ENCODE data around the gene PCA3. TPM values are rescaled to one million over a fixed set of nuclear protein-coding genes. Genes with fewer than 3 reads are reported as not detected.

Gene PCA3
- total and polyA plus RNA-seq, 10 of the 15 experiments (the other 5 are each of a cell fraction or from before 2014, with no cell fraction given) = 0.05 TPM; not detected in 9

GRCh38 chr9:76785501-76785900 lies 21.3 kb downstream of the PCA3 start:
- Histone ChIP-seq H2AFZ (ENCODE audit: control insufficient read depth, low read depth, low read length) (no peak overlapping the region), H4K20me1 (ENCODE audit: control insufficient read depth, insufficient read depth) (no peaks in the 10 kb centered on the region), H3K9me3 (replicated peaks; ENCODE audit: control insufficient read depth, insufficient read depth, low read length) (no peaks in the 10 kb centered on the region), H3K4me2 (ENCODE audit: control insufficient read depth, insufficient read depth) (no peak overlapping the region), H3K27me3 (replicated peaks in 1 of 2; ENCODE audit: control insufficient read depth in 2 of 2, insufficient read depth in 2 of 2, low read length in 1 of 2) (no peaks in the 10 kb centered on the region; a peak in 1 of 4 replicates), H3K9ac (ENCODE audit: control insufficient read depth, insufficient read depth, low read length) (no peak overlapping the region), H3K4me1 (ENCODE audit: control insufficient read depth, insufficient read depth, low read length) (no peaks in the 10 kb centered on the region), H3K79me2 (ENCODE audit: control insufficient read depth, insufficient read depth, low read length) (no peaks in the 10 kb centered on the region), H3K27ac (ENCODE audit: control insufficient read depth, insufficient read depth) (no peak overlapping the region), H3K36me3 (ENCODE audit: control insufficient read depth in 2 of 2, insufficient read depth in 2 of 2, low read length in 1 of 2) (no peaks in the 10 kb centered on the region), H3K4me3 (no peak overlapping the region)
- no TSS peak for BruUV-seq (replicated peaks)
- no peak for DNase-seq (ENCODE audit: low read depth, low spot score)
- TF ChIP-seq EED (IDR thresholded peaks at IDR 0.05; ENCODE audit: low read depth) (no peak), TARDBP (IDR thresholded peaks at IDR 0.05; ENCODE audit: borderline replicate concordance) (no peak), CHD4 (IDR thresholded peaks at IDR 0.05) (no peak), LARP7 (IDR thresholded peaks at IDR 0.05) (no peak), ATF2 (IDR thresholded peaks at IDR 0.05; ENCODE audit: low read length) (no peak)
- ChIA-PET RAD21 (ENCODE audit: unreplicated experiment) (no interaction called here), SMC1A (ENCODE audit: uncharacterized antibody, unreplicated experiment) (no interaction called here), POLR2A (no interaction called here), CTCF (interaction anchor here (0.6 to 1.6 kb wide), 3 partner anchors 11 to 228 kb away, joined by 3 to 4 read pairs (median 3); no protein-coding TSS in a partner anchor)
- no peak for ATAC-seq
- FAIRE-seq = no peak
- in situ Hi-C loops (cut with MboI) = no loop called here
- 94% methylated on average over 1 of the region's 1 CpG for WGBS (ENCODE audit: insufficient coverage, insufficient replicate concordance, low lambda C conversion rate, missing lambda C conversion rate)
- intact Hi-C loops (cut with micrococcal nuclease; ENCODE audit: unreplicated experiment) = no loop called here

GRCh38 chr9:76787677-76788076 lies 23.4 kb downstream of the PCA3 start:
- no peaks in the 10 kb centered on the region for H4K20me1 ChIP-seq (ENCODE audit: control insufficient read depth, insufficient read depth)
- no peak overlapping the region for H3K4me2 ChIP-seq (ENCODE audit: control insufficient read depth, insufficient read depth)
- no peak overlapping the region for H2AFZ ChIP-seq (ENCODE audit: control insufficient read depth, low read depth, low read length)
- SMC1A ChIA-PET (ENCODE audit: uncharacterized antibody, unreplicated experiment) = no interaction called here
- DNase-seq (ENCODE audit: low read depth, low spot score) = no peak
- H3K36me3 ChIP-seq (ENCODE audit: control insufficient read depth in 2 of 2, insufficient read depth in 2 of 2, low read length in 1 of 2) = no peaks in the 10 kb centered on the region
- RAD21 ChIA-PET (ENCODE audit: unreplicated experiment) = no interaction called here
- no peak overlapping the region for H3K4me3 ChIP-seq
- no TSS peak for BruUV-seq (replicated peaks)
- no peak overlapping the region for H3K9ac ChIP-seq (ENCODE audit: control insufficient read depth, insufficient read depth, low read length)
- H3K9me3 ChIP-seq (replicated peaks; ENCODE audit: control insufficient read depth, insufficient read depth, low read length) = no peaks in the 10 kb centered on the region
- CTCF ChIA-PET = no interaction called here
- 60% methylated on average over 11 of the region's 11 CpGs for WGBS (ENCODE audit: insufficient coverage, insufficient replicate concordance, low lambda C conversion rate, missing lambda C conversion rate)
- H3K27ac ChIP-seq (ENCODE audit: control insufficient read depth, insufficient read depth) = no peak overlapping the region
- POLR2A ChIA-PET = no interaction called here
- no peak for ATAC-seq
- no peaks in the 10 kb centered on the region for H3K4me1 ChIP-seq (ENCODE audit: control insufficient read depth, insufficient read depth, low read length)
- no peaks in the 10 kb centered on the region for H3K79me2 ChIP-seq (ENCODE audit: control insufficient read depth, insufficient read depth, low read length)
- in situ Hi-C loops (cut with MboI) (no loop called here), intact Hi-C loops (cut with micrococcal nuclease; ENCODE audit: unreplicated experiment) (no loop called here)
- H3K27me3 ChIP-seq (replicated peaks in 1 of 2; ENCODE audit: control insufficient read depth in 2 of 2, insufficient read depth in 2 of 2, low read length in 1 of 2) = no peaks in the 10 kb centered on the region; a peak in 1 of 4 replicates
- no peak for FAIRE-seq
- TF ChIP-seq SPI1 (IDR thresholded peaks at IDR 0.05; ENCODE audit: borderline replicate concordance, insufficient read depth, low read depth, low read length) (no peak), SUPT20H (IDR thresholded peaks at IDR 0.05; ENCODE audit: borderline replicate concordance, control insufficient read depth, low read depth, low read length) (no peak), KDM1A (IDR thresholded peaks at IDR 0.05; ENCODE audit: borderline replicate concordance) (no peak), FOXK2 (IDR thresholded peaks at IDR 0.05) (no peak), RELB (IDR thresholded peaks at IDR 0.05; ENCODE audit: low read depth) (no peak), ZNF217 (IDR thresholded peaks at IDR 0.05) (no peak), ZZZ3 (IDR thresholded peaks at IDR 0.05; ENCODE audit: control insufficient read depth, insufficient read length, low read depth) (no peak), YY1 (IDR thresholded peaks at IDR 0.05; ENCODE audit: low read depth, low read length) (no peak), EP300 (IDR thresholded peaks at IDR 0.05; ENCODE audit: borderline replicate concordance in 1 of 2, control insufficient read depth in 1 of 2, low read depth in 2 of 2, low read length in 2 of 2) (no peak), GABPA (IDR thresholded peaks at IDR 0.05; ENCODE audit: low read depth) (no peak), IKZF2 (IDR thresholded peaks at IDR 0.05) (no peak), ZNF207 (IDR thresholded peaks at IDR 0.05; ENCODE audit: borderline replicate concordance) (no peak), NFIC (IDR thresholded peaks at IDR 0.05; ENCODE audit: low read depth, low read length) (no peak)

All from GM12878 (cell line).